H1 (cell line): ENCODE measurements around the gene CNTF. TPM values are rescaled to one million over a fixed set of nuclear protein-coding genes. Genes with fewer than 3 reads are reported as not detected.

Experiments
- JUN ChIP-seq: IDR thresholded peaks from 2 replicates; pipeline ENCODE4 v1.6.1; 2011; ENCODE audit warnings: low read depth, mild to moderate bottlenecking, improper control_type of control experiment, low read length
- JUND ChIP-seq: IDR thresholded peaks from 2 replicates; pipeline ENCODE4 v1.6.1; 2011; ENCODE audit warnings: mild to moderate bottlenecking, improper control_type of control experiment, low read length
- PHF8 ChIP-seq: fragments of 200-600 bp; sonication (generic); conservative IDR thresholded peaks from 2 replicates; pipeline ENCODE4 v1.7.1; 2012; ENCODE audit warnings: low read depth, mild to moderate bottlenecking, inconsistent platforms, low read length, moderate library complexity
- POLR2A ChIP-seq, 2 experiments: IDR thresholded peaks; 1 replicate in 1 of 2; 2 replicates in 1 of 2; pipeline ENCODE4 v1.6.1; 2011; ENCODE audit warnings: low read depth in 2 of 2, low read length in 2 of 2, mild to moderate bottlenecking in 2 of 2; ENCODE audit errors: control extremely low read depth in 1 of 2
- POLR2AphosphoS5 ChIP-seq: IDR thresholded peaks from 2 replicates; pipeline ENCODE4 v1.6.1; 2011; ENCODE audit warnings: low read depth, low read length
- RAD21 ChIP-seq, 2 experiments: IDR thresholded peaks in 1 of 2; conservative IDR thresholded peaks in 1 of 2; 2 replicates each; pipeline ENCODE4 v1.6.1; 2011; ENCODE audit warnings: low read depth in 2 of 2, low read length in 2 of 2, improper control_type of control experiment in 1 of 2, inconsistent platforms in 1 of 2, mild to moderate bottlenecking in 1 of 2, moderate library complexity in 1 of 2
- TAF1 ChIP-seq: IDR thresholded peaks from 2 replicates; pipeline ENCODE4 v1.6.1; 2011; ENCODE audit warnings: mild to moderate bottlenecking, low read depth, low read length
- TAF7 ChIP-seq: optimal IDR thresholded peaks from 2 replicates; pipeline ENCODE3; 2011; ENCODE audit warnings: low read depth, mild to moderate bottlenecking, inconsistent platforms, low read length, moderate library complexity, borderline replicate concordance
- polyA plus RNA-seq, 7 experiments: library from polyadenylated mRNA; depleted of rRNA in 3 of 7; stranded (reverse) in 5 of 7; unstranded in 2 of 7; fragments of >200 nt in 5 of 7; fragments of 200-250 nt in 2 of 7; gene quantifications; 1 replicate in 5 of 7; 2 replicates in 1 of 7; 4 replicates in 1 of 7; pipeline versions ENCODE4 v1.2.1 to v1.2.3, GENCODE V29; 2011 to 2013; ENCODE audit warnings: missing spikeins in 2 of 7, mixed read lengths in 2 of 7
- total RNA-seq: library from RNA; stranded (reverse); fragmentation: NEBNext Ultra II Directional; extraction: Animal tissue kit (Norgen Biotek cat#: 25700); gene quantifications from 2 replicates; pipeline ENCODE4 v1.2.1, GENCODE V29; 2021
- TF ChIP-seq, protein P1 (sequence below): IDR thresholded peaks from 2 replicates; pipeline ENCODE4 v1.6.1; 2011; ENCODE audit warnings: low read length, improper control_type of control experiment

CNTF gene
- total and polyA plus RNA-seq, 2 of the 8 experiments (the other 6 are each of a cell fraction or from before 2014, with no cell fraction given) = 0.41 to 1.5 TPM

DNA sequence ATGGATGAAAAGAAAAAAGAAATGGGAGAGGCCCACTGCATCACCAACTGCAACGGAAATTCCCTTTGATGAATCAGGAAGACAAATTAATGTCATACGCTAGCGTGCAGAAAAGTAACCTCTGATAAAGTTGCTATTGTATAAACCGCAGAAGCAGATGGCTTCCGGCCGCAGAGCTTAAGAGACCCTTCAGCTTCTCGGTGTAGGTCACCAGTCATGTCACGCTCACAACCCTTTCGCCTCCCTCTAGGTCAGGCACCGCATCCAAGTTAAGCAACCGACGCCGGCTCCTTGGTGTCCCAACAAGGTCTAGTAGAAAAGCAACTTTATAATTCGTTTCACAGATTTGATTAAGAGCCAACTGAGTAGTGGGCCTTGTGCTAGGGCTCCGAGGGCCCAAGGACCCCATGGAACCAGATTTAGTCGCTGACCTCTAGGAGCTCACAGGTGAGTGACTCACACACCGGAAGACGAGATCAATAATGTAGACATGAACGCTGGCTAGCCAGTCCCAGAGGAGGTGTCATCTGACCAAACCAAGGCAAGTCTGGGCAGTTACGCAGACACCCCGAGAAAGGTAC is 44.8 kb upstream of the CNTF start (continued):
- TF ChIP-seq, protein P1, sequence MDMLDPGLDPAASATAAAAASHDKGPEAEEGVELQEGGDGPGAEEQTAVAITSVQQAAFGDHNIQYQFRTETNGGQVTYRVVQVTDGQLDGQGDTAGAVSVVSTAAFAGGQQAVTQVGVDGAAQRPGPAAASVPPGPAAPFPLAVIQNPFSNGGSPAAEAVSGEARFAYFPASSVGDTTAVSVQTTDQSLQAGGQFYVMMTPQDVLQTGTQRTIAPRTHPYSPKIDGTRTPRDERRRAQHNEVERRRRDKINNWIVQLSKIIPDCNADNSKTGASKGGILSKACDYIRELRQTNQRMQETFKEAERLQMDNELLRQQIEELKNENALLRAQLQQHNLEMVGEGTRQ = no peak
- peak; percentile 30 to 59 for TF ChIP-seq POLR2A (IDR thresholded peaks at IDR 0.05; ENCODE audit: control extremely low read depth in 1 of 2, low read depth in 2 of 2, low read length in 2 of 2)
- no peak for TF ChIP-seq RAD21 (IDR thresholded peaks at IDR 0.05 in 1 of 2, conservative IDR thresholded peaks at IDR 0.05 in 1 of 2; ENCODE audit: low read depth in 2 of 2, low read length in 2 of 2)
- TF ChIP-seq TAF1 = peak; percentile 76
- peak; percentile 42; the same call in 1 of the 2 replicates for TF ChIP-seq PHF8
- TF ChIP-seq TAF7 = peak; percentile 64
- TF ChIP-seq JUN = no peak
- TF ChIP-seq JUND = peak; percentile 69
- no peak; the same call in 1 of the 2 replicates for TF ChIP-seq POLR2AphosphoS5
